Measurements from ENCODE around the gene CLIC1.

DNA sequence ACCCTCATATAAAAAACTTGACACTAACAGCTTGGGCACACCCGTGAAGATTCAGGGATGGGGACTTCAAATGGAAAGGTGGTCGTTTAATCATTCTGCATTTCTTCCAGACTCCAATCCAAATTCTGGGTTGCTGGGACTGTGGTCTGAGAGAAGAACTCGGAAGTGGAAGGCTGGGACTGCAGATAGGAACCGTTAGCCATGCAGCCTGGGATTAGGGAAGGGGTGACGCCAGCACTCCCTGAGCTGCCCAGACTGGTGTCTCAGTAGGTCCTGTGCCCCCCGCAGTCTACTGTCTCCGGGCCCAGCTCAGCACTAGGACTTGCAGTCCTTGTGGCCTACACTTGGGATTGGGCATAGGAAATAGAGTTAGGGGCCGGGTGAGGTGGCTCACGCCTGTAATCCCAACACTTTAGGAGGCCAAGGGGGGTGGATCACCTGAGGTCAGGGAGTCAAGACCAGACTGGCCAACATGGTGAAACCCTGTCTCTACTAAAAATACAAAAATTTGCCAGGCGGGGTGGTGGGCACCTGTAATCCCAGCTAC lies 511 bp upstream of the CLIC1 start:
- TF ChIP-seq, protein P1, sequence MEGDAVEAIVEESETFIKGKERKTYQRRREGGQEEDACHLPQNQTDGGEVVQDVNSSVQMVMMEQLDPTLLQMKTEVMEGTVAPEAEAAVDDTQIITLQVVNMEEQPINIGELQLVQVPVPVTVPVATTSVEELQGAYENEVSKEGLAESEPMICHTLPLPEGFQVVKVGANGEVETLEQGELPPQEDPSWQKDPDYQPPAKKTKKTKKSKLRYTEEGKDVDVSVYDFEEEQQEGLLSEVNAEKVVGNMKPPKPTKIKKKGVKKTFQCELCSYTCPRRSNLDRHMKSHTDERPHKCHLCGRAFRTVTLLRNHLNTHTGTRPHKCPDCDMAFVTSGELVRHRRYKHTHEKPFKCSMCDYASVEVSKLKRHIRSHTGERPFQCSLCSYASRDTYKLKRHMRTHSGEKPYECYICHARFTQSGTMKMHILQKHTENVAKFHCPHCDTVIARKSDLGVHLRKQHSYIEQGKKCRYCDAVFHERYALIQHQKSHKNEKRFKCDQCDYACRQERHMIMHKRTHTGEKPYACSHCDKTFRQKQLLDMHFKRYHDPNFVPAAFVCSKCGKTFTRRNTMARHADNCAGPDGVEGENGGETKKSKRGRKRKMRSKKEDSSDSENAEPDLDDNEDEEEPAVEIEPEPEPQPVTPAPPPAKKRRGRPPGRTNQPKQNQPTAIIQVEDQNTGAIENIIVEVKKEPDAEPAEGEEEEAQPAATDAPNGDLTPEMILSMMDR (optimal IDR thresholded peaks at IDR 0.05 in 1 of 3, IDR thresholded peaks at IDR 0.05 in 1 of 3, conservative IDR thresholded peaks at IDR 0.05 in 1 of 3; ENCODE audit: extremely low read depth in 1 of 3, insufficient read depth in 2 of 3, low read length in 3 of 3): no peak
- no peak for TF ChIP-seq EZH2 (IDR thresholded peaks at IDR 0.05; ENCODE audit: low read length)

All from keratinocyte (primary cell).